K562 (cell line): ENCODE results near the gene AAMDC. TPM values are rescaled to one million over a fixed set of nuclear protein-coding genes. Genes with fewer than 3 reads are reported as not detected.

Source experiments
- ATAC-seq: fragments of 200-7000 bp; cut with Tn5 transposase; 3 replicates; pipeline ENCODE4 v1.9.1; 2020; ENCODE audit warnings: moderate library complexity
- BruUV-seq: library from RNA; stranded (reverse); fragments of 400-500 nt; replicated peaks from 2 replicates; lab custom pipeline; 2021; lab: Mats Ljungman, UMichigan
- CTCF ChIA-PET: fragments of 300-600 bp; formaldehyde crosslinking; extraction: SDS; loops from one replicate; lab custom pipeline; 2021; ENCODE audit warnings: low intra/inter-chr PET ratio; lab: Yijun Ruan, JAX
- POLR2A ChIA-PET: fragments of 300-600, 350-650 bp; sonication (Branson Sonifier 250); formaldehyde crosslinking; extraction: SDS; loops from one replicate; lab custom pipeline; 2021; ENCODE audit warnings: antibody characterized with exemption, inconsistent platforms; lab: Yijun Ruan, JAX
- DNase-seq, 4 experiments: peaks; one replicate each; pipeline versions ENCODE4 v3.0.0 to v3.0.0-alpha.2; 2011 to 2018; ENCODE audit warnings: low spot score in 3 of 4, mixed read lengths in 3 of 4; ENCODE audit errors: extremely low read depth in 1 of 4
- FAIRE-seq: peaks from 2 replicates; lab custom pipeline; 2011; peaks lifted over from hg19 to GRCh38; lab: Jason Lieb, UNC
- H2AFZ ChIP-seq: 2 replicates; pipeline ENCODE4 v1.6.0; 2011; ENCODE audit warnings: low read depth, low read length, control low read depth, inconsistent platforms
- H3K27ac ChIP-seq: fragments of 200-600 bp; 3 replicates; pipeline ENCODE4 v1.8.0; 2011; ENCODE audit warnings: low read depth, mild to moderate bottlenecking, control low read depth, inconsistent platforms, low read length, moderate library complexity, mixed read lengths; ENCODE audit errors: extremely low read depth
- H3K27me3 ChIP-seq, 2 experiments: fragments of 300-600 bp in 1 of 2; 2 replicates in 1 of 2; 3 replicates in 1 of 2; pipeline versions ENCODE4 v1.6.0 to v1.8.0; 2011; ENCODE audit warnings: inconsistent platforms in 2 of 2, low read length in 2 of 2, mild to moderate bottlenecking in 1 of 2, mixed read lengths in 1 of 2, moderate library complexity in 1 of 2; ENCODE audit not compliant: control insufficient read depth in 2 of 2, insufficient read depth in 2 of 2
- H3K36me3 ChIP-seq: fragments of 300-600 bp; 3 replicates; pipeline ENCODE4 v1.8.0; 2011; ENCODE audit warnings: mild to moderate bottlenecking, low read length, inconsistent platforms; ENCODE audit not compliant: control insufficient read depth, insufficient read depth
- H3K4me1 ChIP-seq, 2 experiments: fragments of 200-600 bp in 1 of 2; replicated peaks in 1 of 2; 2 replicates in 1 of 2; 3 replicates in 1 of 2; pipeline versions ENCODE4 v1.5.1 to v1.8.0; 2011; ENCODE audit warnings: inconsistent platforms in 2 of 2, low read length in 2 of 2, mild to moderate bottlenecking in 1 of 2, mixed read lengths in 1 of 2, moderate library complexity in 1 of 2; ENCODE audit not compliant: control insufficient read depth in 2 of 2, insufficient read depth in 2 of 2
- H3K4me2 ChIP-seq: 2 replicates; pipeline ENCODE4 v1.6.1; 2011; ENCODE audit warnings: low read length, control low read depth, inconsistent platforms, mixed read lengths; ENCODE audit not compliant: insufficient read depth
- H3K4me3 ChIP-seq: fragments of 200-600 bp; sonication (generic), shearing (Covaris generic); 2 replicates; pipeline ENCODE4 v1.5.1; 2016; ENCODE audit warnings: control low read depth, inconsistent platforms
- H3K79me2 ChIP-seq: fragments of 200-600 bp; 3 replicates; pipeline ENCODE4 v1.8.0; 2011; ENCODE audit warnings: low read length, inconsistent platforms; ENCODE audit not compliant: control insufficient read depth, insufficient read depth
- H3K9ac ChIP-seq, 2 experiments: 2 replicates each; pipeline versions ENCODE4 v1.6.0 to v1.6.1; 2011; ENCODE audit warnings: low read depth in 2 of 2, low read length in 2 of 2, control low read depth in 1 of 2, inconsistent platforms in 1 of 2, mild to moderate bottlenecking in 1 of 2, mixed read lengths in 1 of 2; ENCODE audit not compliant: insufficient read depth in 1 of 2
- H3K9me1 ChIP-seq: one replicate; pipeline ENCODE4 v1.6.0; 2011; ENCODE audit warnings: inconsistent platforms, mild to moderate bottlenecking, low read length, moderate library complexity; ENCODE audit not compliant: control insufficient read depth, insufficient read depth
- H3K9me3 ChIP-seq: replicated peaks from 2 replicates; pipeline ENCODE4 v1.5.1; 2011; ENCODE audit warnings: low read depth, low read length, inconsistent platforms; ENCODE audit not compliant: control insufficient read depth, insufficient read depth
- H4K20me1 ChIP-seq: replicated peaks from 2 replicates; pipeline ENCODE4 v1.6.1; 2011; ENCODE audit warnings: low read length, inconsistent platforms, mixed read lengths; ENCODE audit not compliant: control insufficient read depth, insufficient read depth
- CBX1 ChIP-seq: sonication (generic); IDR thresholded peaks from 2 replicates; pipeline ENCODE4 v1.6.1; 2016; ENCODE audit warnings: antibody characterized with exemption, low read depth, mild to moderate bottlenecking
- CBX3 ChIP-seq, 2 experiments: IDR thresholded peaks; 1 replicate in 1 of 2; 2 replicates in 1 of 2; pipeline ENCODE4 v1.6.1; 2012; ENCODE audit warnings: inconsistent platforms in 2 of 2, low read length in 2 of 2, borderline replicate concordance in 1 of 2, control low read depth in 1 of 2
- CBX5 ChIP-seq: IDR thresholded peaks from 2 replicates; pipeline ENCODE4 v1.6.1; 2014; ENCODE audit warnings: low read depth, borderline replicate concordance
- FOSL1 ChIP-seq: fragments of 200-800 bp; sonication (Bioruptor generic); conservative IDR thresholded peaks from 2 replicates; pipeline ENCODE4 v1.6.1; 2016; ENCODE audit warnings: missing genetic modification characterization, missing compliant biosample characterization
- KDM4B ChIP-seq, 2 experiments: fragments of 450-650 bp in 1 of 2; sonication (generic) in 1 of 2; IDR thresholded peaks; 2 replicates each; pipeline ENCODE4 v1.6.1; 2016 to 2017; ENCODE audit warnings: borderline replicate concordance in 2 of 2, antibody characterized with exemption in 1 of 2, low read depth in 1 of 2, mild to moderate bottlenecking in 1 of 2
- MEIS2 ChIP-seq: fragments of 450-650 bp; IDR thresholded peaks from 2 replicates; pipeline ENCODE4 v1.6.1; 2014; ENCODE audit warnings: mild to moderate bottlenecking; ENCODE audit not compliant: partially characterized antibody
- SIN3A ChIP-seq, 2 experiments: fragments of 150-350 bp in 1 of 2; IDR thresholded peaks; 2 replicates each; pipeline ENCODE4 v1.6.1; 2011 to 2016; ENCODE audit warnings: borderline replicate concordance in 2 of 2, low read depth in 2 of 2, low read length in 2 of 2, mild to moderate bottlenecking in 2 of 2, moderate library complexity in 2 of 2; ENCODE audit not compliant: control insufficient read depth in 1 of 2
- TRIM24 ChIP-seq, 2 experiments: fragments of 450-650 bp; IDR thresholded peaks; 2 replicates each; pipeline ENCODE4 v1.6.1; 2016
- TRIM28 ChIP-seq: fragments of 450-650 bp; IDR thresholded peaks from 2 replicates; pipeline ENCODE4 v1.6.1; 2017
- ZFP36 ChIP-seq: fragments of 150-350 bp; IDR thresholded peaks from 2 replicates; pipeline ENCODE4 v1.6.1; 2018; ENCODE audit warnings: low read length, low read depth; ENCODE audit not compliant: partially characterized antibody
- WGBS: fragments of 100-300 bp; shearing (Covaris generic); methylation state at CpG from one replicate; pipeline ENCODE4 v1.1.6; 2016; ENCODE audit warnings: low coverage, mixed read lengths; ENCODE audit not compliant: insufficient coverage; ENCODE audit errors: missing lambda C conversion rate; 5-methylcytosine and 5-hydroxymethylcytosine counted together
- in situ Hi-C: fragments of 300-500 bp; cut with MboI; formaldehyde crosslinking; loops from 4 replicates; pipeline ENCODE4 v1.15.0; 2018; ENCODE audit warnings: inconsistent platforms, mixed read lengths
- intact Hi-C: fragments of 100-400 bp; cut with micrococcal nuclease; formaldehyde crosslinking; loops from 2 replicates; pipeline ENCODE4 v1.14.2; 2022
- polyA plus RNA-seq, 8 experiments: library from polyadenylated mRNA; depleted of rRNA in 4 of 8; stranded (reverse) in 5 of 8; unstranded in 3 of 8; fragments of >200 nt; fragmentation: Nextera tagmentation in 2 of 8; fragmentation: Illumina TruSeq in 1 of 8; extraction: Ambion mirVana in 2 of 8; extraction: Trizol in 1 of 8; gene quantifications; 2 replicates each; pipeline versions ENCODE4 v1.2.1 to v1.2.3, GENCODE V29; 2011 to 2014; ENCODE audit warnings: inconsistent platforms in 1 of 8, missing spikeins in 1 of 8
- total RNA-seq, 7 experiments: library from RNA; depleted of rRNA in 6 of 7; stranded (reverse); fragments of >200 nt in 6 of 7; fragmentation: Illumina TruSeq in 2 of 7; extraction: Trizol in 2 of 7; gene quantifications; 2 replicates each; pipeline versions ENCODE4 v1.2.1 to v1.2.3, GENCODE V29; 2011 to 2021; ENCODE audit warnings: low replicate concordance in 1 of 7
- TF ChIP-seq, protein P1 (sequence below): fragments of 150-350 bp; IDR thresholded peaks from 2 replicates; pipeline ENCODE4 v1.6.1; 2014; ENCODE audit warnings: low read depth, mild to moderate bottlenecking, low read length, borderline replicate concordance
- TF ChIP-seq, protein P2 (sequence below): fragments of 450-650 bp; IDR thresholded peaks from 2 replicates; pipeline ENCODE4 v1.6.1; 2018; ENCODE audit warnings: mild to moderate bottlenecking, low read depth; ENCODE audit not compliant: partially characterized antibody

The AAMDC gene
- total and polyA plus RNA-seq, 9 of the 15 experiments (the other 6 are each of a cell fraction or from before 2014, with no cell fraction given), result 10.4 to 40.6 (median 15.6) TPM

DNA sequence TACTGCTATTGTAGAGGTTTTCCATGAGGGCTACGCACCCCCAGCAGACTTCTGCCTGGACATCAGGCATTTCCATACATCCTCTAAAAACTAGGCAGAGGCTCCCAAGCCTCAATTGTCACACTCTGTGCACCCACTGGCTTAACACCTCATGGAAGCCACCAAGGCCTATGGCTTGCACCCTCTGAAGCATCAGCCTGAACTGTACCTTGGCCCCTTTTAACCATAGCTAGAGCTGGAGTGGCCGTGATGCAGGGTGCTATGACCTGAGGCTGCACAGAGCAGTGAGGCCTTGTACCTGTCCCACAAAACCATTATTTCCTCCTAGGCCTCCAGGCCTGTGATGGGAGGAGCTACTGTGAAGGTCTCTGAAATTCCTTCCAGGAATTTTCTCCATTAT lies 33.9 kb downstream of the AAMDC start:
- H3K9me3 ChIP-seq, result peaks cover 8% of the 10 kb centered on the region; the same call in 1 of the 2 replicates
- BruUV-seq, result no TSS peak
- TF ChIP-seq TRIM24 (IDR thresholded peaks at IDR 0.05), result 0 out of 4 replicates have a peak, but pooled peaks of 1 of the 2 experiments have one; percentile 48
- TF ChIP-seq MEIS2, result no peak
- no peak for TF ChIP-seq SIN3A (IDR thresholded peaks at IDR 0.05; ENCODE audit: borderline replicate concordance in 2 of 2, control insufficient read depth in 1 of 2, low read depth in 2 of 2, low read length in 2 of 2)
- TF ChIP-seq, protein P1, sequence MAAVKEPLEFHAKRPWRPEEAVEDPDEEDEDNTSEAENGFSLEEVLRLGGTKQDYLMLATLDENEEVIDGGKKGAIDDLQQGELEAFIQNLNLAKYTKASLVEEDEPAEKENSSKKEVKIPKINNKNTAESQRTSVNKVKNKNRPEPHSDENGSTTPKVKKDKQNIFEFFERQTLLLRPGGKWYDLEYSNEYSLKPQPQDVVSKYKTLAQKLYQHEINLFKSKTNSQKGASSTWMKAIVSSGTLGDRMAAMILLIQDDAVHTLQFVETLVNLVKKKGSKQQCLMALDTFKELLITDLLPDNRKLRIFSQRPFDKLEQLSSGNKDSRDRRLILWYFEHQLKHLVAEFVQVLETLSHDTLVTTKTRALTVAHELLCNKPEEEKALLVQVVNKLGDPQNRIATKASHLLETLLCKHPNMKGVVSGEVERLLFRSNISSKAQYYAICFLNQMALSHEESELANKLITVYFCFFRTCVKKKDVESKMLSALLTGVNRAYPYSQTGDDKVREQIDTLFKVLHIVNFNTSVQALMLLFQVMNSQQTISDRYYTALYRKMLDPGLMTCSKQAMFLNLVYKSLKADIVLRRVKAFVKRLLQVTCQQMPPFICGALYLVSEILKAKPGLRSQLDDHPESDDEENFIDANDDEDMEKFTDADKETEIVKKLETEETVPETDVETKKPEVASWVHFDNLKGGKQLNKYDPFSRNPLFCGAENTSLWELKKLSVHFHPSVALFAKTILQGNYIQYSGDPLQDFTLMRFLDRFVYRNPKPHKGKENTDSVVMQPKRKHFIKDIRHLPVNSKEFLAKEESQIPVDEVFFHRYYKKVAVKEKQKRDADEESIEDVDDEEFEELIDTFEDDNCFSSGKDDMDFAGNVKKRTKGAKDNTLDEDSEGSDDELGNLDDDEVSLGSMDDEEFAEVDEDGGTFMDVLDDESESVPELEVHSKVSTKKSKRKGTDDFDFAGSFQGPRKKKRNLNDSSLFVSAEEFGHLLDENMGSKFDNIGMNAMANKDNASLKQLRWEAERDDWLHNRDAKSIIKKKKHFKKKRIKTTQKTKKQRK, result peak; percentile 82
- TF ChIP-seq ZFP36, result peak; percentile 93
- peak; percentile 54; the same call in 1 of the 2 replicates for TF ChIP-seq CBX1
- TF ChIP-seq CBX3 (IDR thresholded peaks at IDR 0.05; ENCODE audit: borderline replicate concordance in 1 of 2, low read length in 2 of 2), result peak in 1 of 2 experiments; percentile 95; a peak in 2 of 3 replicates
- TF ChIP-seq CBX5, result peak; percentile 77; the same call in 1 of the 2 replicates
- no peak for TF ChIP-seq KDM4B (IDR thresholded peaks at IDR 0.05; ENCODE audit: borderline replicate concordance in 2 of 2, low read depth in 1 of 2)
- no peak for TF ChIP-seq FOSL1
- TF ChIP-seq TRIM28, result peak; percentile 85
- TF ChIP-seq, protein P2, sequence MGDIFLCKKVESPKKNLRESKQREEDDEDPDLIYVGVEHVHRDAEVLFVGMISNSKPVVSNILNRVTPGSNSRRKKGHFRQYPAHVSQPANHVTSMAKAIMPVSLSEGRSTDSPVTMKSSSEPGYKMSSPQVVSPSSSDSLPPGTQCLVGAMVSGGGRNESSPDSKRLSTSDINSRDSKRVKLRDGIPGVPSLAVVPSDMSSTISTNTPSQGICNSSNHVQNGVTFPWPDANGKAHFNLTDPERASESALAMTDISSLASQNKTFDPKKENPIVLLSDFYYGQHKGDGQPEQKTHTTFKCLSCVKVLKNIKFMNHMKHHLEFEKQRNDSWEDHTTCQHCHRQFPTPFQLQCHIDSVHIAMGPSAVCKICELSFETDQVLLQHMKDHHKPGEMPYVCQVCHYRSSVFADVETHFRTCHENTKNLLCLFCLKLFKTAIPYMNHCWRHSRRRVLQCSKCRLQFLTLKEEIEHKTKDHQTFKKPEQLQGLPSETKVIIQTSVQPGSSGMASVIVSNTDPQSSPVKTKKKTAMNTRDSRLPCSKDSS, result peak; percentile 57
- DNase-seq (peak in 1 of 4 experiments; percentile 14), FAIRE-seq (no peak), ATAC-seq (no peak)
- H4K20me1 ChIP-seq, result no peaks in the 10 kb centered on the region
- intact Hi-C loops (no loop called here), in situ Hi-C loops (no loop called here)
- H2AFZ ChIP-seq, result no peak overlapping the region
- H3K27me3 ChIP-seq, result no peaks in the 10 kb centered on the region
- no peaks in the 10 kb centered on the region for H3K79me2 ChIP-seq
- 78% methylated on average over 2 of the region's 2 CpGs for WGBS
- H3K9me1 ChIP-seq, result no peaks in the 10 kb centered on the region
- H3K9ac ChIP-seq, result no peak overlapping the region
- ChIA-PET POLR2A (interaction anchor here (0.6 kb wide), 1 partner anchor 537 kb away, joined by 3 read pairs; no protein-coding TSS in a partner anchor), CTCF (no interaction called here)
- no peaks in the 10 kb centered on the region for H3K36me3 ChIP-seq
- no peaks in the 10 kb centered on the region for H3K4me1 ChIP-seq
- no peak overlapping the region for H3K4me2 ChIP-seq
- H3K27ac ChIP-seq, result no peak overlapping the region
- H3K4me3 ChIP-seq, result no peak overlapping the region
